ENCODE measurements around the gene NEO1.

GRCh38 chr15:73254598-73254997 is 202.3 kb downstream of the NEO1 start:
- TF ChIP-seq CTCF (IDR thresholded peaks at IDR 0.05) = no peak
- no peak for TF ChIP-seq POLR2A (IDR thresholded peaks at IDR 0.05)
